ENCODE results near the gene RHO. TPM values are rescaled to one million over a fixed set of nuclear protein-coding genes. Genes with fewer than 3 reads are reported as not detected.

RHO gene
- total RNA-seq, 1 donor, result not detected

- Histone ChIP-seq H3K4me1 (ENCODE audit: insufficient read depth, low read length) (no peaks in the 10 kb centered on the region), H4K20me1 (ENCODE audit: insufficient read depth, low read length) (peaks cover 19% of the 10 kb centered on the region), H3K79me2 (ENCODE audit: insufficient read depth, low read length) (peaks cover 4% of the 10 kb centered on the region), H3K27ac (ENCODE audit: low read depth, low read length) (no peak overlapping the region), H3K36me3 (ENCODE audit: insufficient read depth, low read length) (peaks cover 72% of the 10 kb centered on the region), H3K9me3 (ENCODE audit: low read depth, low read length) (no peaks in the 10 kb centered on the region), H2AFZ (ENCODE audit: low read length) (no peak overlapping the region), H3K4me2 (ENCODE audit: insufficient read depth, low read length) (no peak overlapping the region), H3K4me3 (ENCODE audit: insufficient read depth, low read length) (no peak overlapping the region), H3K27me3 (ENCODE audit: insufficient read depth, low read length) (no peaks in the 10 kb centered on the region)
- no peak for DNase-seq (ENCODE audit: insufficient read length, low spot score, missing footprints)
- no peak for TF ChIP-seq CTCF (IDR thresholded peaks at IDR 0.05; ENCODE audit: extremely low read depth, low read depth, low read length)
These were observed 51.6 kb downstream of the RHO start for GRCh38 chr3:129579991-129580390.

DNA sequence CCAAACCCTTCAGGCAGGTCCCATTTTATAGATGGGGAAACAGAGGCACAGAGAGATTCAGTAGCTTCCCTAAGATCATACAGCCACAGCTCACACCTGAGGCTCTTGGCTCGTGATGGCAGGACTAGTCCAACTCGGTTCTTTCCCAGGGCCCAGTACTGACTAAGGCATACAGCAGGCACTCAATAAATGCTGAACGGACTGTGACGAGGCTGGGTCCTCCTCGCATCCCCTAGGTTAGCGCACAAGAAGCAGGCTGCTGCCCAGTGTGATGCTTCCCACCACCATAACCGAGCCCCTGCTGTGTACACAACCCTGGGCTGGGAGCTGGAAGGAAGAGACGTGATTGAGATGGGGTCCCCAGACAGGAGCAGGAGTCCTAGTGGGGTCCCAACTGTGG lies 53.2 kb downstream of the RHO start:
- no peak overlapping the region for H3K4me2 ChIP-seq (ENCODE audit: insufficient read depth, low read length)

GRCh38 chr3:129582799-129583198 lies 54.4 kb downstream of the RHO start:
- DNase-seq (ENCODE audit: insufficient read length, low spot score, missing footprints), result no peak

More for the DNA sequence above, 53.2 kb downstream of the RHO start:
- Histone ChIP-seq H3K27ac (ENCODE audit: low read depth, low read length) (no peak overlapping the region), H3K9me3 (ENCODE audit: low read depth, low read length) (no peaks in the 10 kb centered on the region), H3K79me2 (ENCODE audit: insufficient read depth, low read length) (peaks cover 13% of the 10 kb centered on the region), H3K36me3 (ENCODE audit: insufficient read depth, low read length) (peaks cover 67% of the 10 kb centered on the region), H3K4me3 (ENCODE audit: insufficient read depth, low read length) (no peak overlapping the region), H2AFZ (ENCODE audit: low read length) (no peak overlapping the region), H4K20me1 (ENCODE audit: insufficient read depth, low read length) (peaks cover 25% of the 10 kb centered on the region), H3K27me3 (ENCODE audit: insufficient read depth, low read length) (no peaks in the 10 kb centered on the region), H3K4me1 (ENCODE audit: insufficient read depth, low read length) (no peaks in the 10 kb centered on the region)
- TF ChIP-seq CTCF (IDR thresholded peaks at IDR 0.05; ENCODE audit: extremely low read depth, low read depth, low read length), result no peak
- no peak for DNase-seq (ENCODE audit: insufficient read length, low spot score, missing footprints)

GRCh38 chr3:129583289-129583688 lies 54.9 kb downstream of the RHO start:
- DNase-seq (ENCODE audit: insufficient read length, low spot score, missing footprints), result no peak
- H3K79me2 ChIP-seq (ENCODE audit: insufficient read depth, low read length), result peaks cover 28% of the 10 kb centered on the region
- peaks cover 56% of the 10 kb centered on the region for H3K36me3 ChIP-seq (ENCODE audit: insufficient read depth, low read length)

More at GRCh38 chr3:129582799-129583198, 54.4 kb downstream of the RHO start:
- H3K9me3 ChIP-seq (ENCODE audit: low read depth, low read length), result no peaks in the 10 kb centered on the region
- peaks cover 25% of the 10 kb centered on the region for H4K20me1 ChIP-seq (ENCODE audit: insufficient read depth, low read length)
- H3K79me2 ChIP-seq (ENCODE audit: insufficient read depth, low read length), result peaks cover 23% of the 10 kb centered on the region
- H3K4me3 ChIP-seq (ENCODE audit: insufficient read depth, low read length), result no peak overlapping the region
- H3K4me1 ChIP-seq (ENCODE audit: insufficient read depth, low read length), result no peaks in the 10 kb centered on the region
- no peak for TF ChIP-seq CTCF (IDR thresholded peaks at IDR 0.05; ENCODE audit: extremely low read depth, low read depth, low read length)
- no peak overlapping the region for H3K27ac ChIP-seq (ENCODE audit: low read depth, low read length)
- peaks cover 61% of the 10 kb centered on the region for H3K36me3 ChIP-seq (ENCODE audit: insufficient read depth, low read length)
- no peak overlapping the region for H2AFZ ChIP-seq (ENCODE audit: low read length)
- no peak overlapping the region for H3K4me2 ChIP-seq (ENCODE audit: insufficient read depth, low read length)
- no peaks in the 10 kb centered on the region for H3K27me3 ChIP-seq (ENCODE audit: insufficient read depth, low read length)

More at GRCh38 chr3:129583289-129583688, 54.9 kb downstream of the RHO start:
- Histone ChIP-seq H3K4me2 (ENCODE audit: insufficient read depth, low read length) (no peak overlapping the region), H3K27ac (ENCODE audit: low read depth, low read length) (no peak overlapping the region), H3K4me3 (ENCODE audit: insufficient read depth, low read length) (no peak overlapping the region), H3K9me3 (ENCODE audit: low read depth, low read length) (no peaks in the 10 kb centered on the region), H3K27me3 (ENCODE audit: insufficient read depth, low read length) (no peaks in the 10 kb centered on the region), H4K20me1 (ENCODE audit: insufficient read depth, low read length) (peaks cover 25% of the 10 kb centered on the region), H3K4me1 (ENCODE audit: insufficient read depth, low read length) (no peaks in the 10 kb centered on the region), H2AFZ (ENCODE audit: low read length) (no peak overlapping the region)
- TF ChIP-seq CTCF (IDR thresholded peaks at IDR 0.05; ENCODE audit: extremely low read depth, low read depth, low read length), result no peak
